T-cell (primary cell): ENCODE data around the gene C22orf15. TPM values are rescaled to one million over a fixed set of nuclear protein-coding genes. Genes with fewer than 3 reads are reported as not detected.

Experiments used
- ATAC-seq, 4 experiments: fragments of 200-7000 bp in 3 of 4; fragments of 150-1000 bp in 1 of 4; cut with Tn5 transposase; replicated peaks in 1 of 4; 1 replicate in 3 of 4; 2 replicates in 1 of 4; pipeline ENCODE4 v1.10.0; 2021; ENCODE audit warnings: moderate library complexity in 3 of 4, mild to moderate bottlenecking in 2 of 4, moderate number of reproducible peaks in 1 of 4
- CTCF ChIA-PET, 2 donors: fragments of 300-600 bp; sonication (Branson Sonifier 250); formaldehyde crosslinking; loops; one replicate each; lab custom pipeline; 2022; ENCODE audit warnings: antibody characterized with exemption in 2 of 2; lab: Charles Lee
- POLR2A ChIA-PET, 2 donors: fragments of 300-600 bp; sonication (Branson Sonifier 250); formaldehyde crosslinking; loops; one replicate each; lab custom pipeline; 2022; ENCODE audit warnings: antibody characterized with exemption in 2 of 2; lab: Charles Lee
- DNase-seq, 35 experiments: peaks; one replicate each; pipeline versions ENCODE4 v3.0.0 to v3.0.0-alpha.2; 2013 to 2023
- H3K27ac ChIP-seq: one replicate; pipeline ENCODE4 v1.5.1; 2013; ENCODE audit warnings: low read length
- H3K27me3 ChIP-seq, 2 experiments: replicated peaks in 1 of 2; 1 replicate in 1 of 2; 2 replicates in 1 of 2; pipeline versions ENCODE4 v1.6.1 to v1.7.0; 2013; ENCODE audit warnings: low read length in 1 of 2, mixed read lengths in 1 of 2; ENCODE audit not compliant: control insufficient read depth in 2 of 2, insufficient read depth in 2 of 2; ENCODE audit errors: extremely low read depth in 1 of 2
- H3K36me3 ChIP-seq, 2 donors: 1 replicate in 1 of 2; 2 replicates in 1 of 2; pipeline versions ENCODE4 v1.6.1 to v1.7.0; 2013; ENCODE audit warnings: low read length in 1 of 2; ENCODE audit not compliant: control insufficient read depth in 2 of 2, insufficient read depth in 1 of 2; ENCODE audit errors: extremely low read depth in 1 of 2
- H3K4me1 ChIP-seq, 2 experiments: 1 replicate in 1 of 2; 2 replicates in 1 of 2; pipeline versions ENCODE4 v1.6.1 to v1.7.0; 2013; ENCODE audit warnings: low read length in 2 of 2, mixed read lengths in 1 of 2; ENCODE audit not compliant: insufficient read depth in 2 of 2, control insufficient read depth in 1 of 2; ENCODE audit errors: extremely low read depth in 1 of 2
- H3K4me3 ChIP-seq, 2 donors: 1 replicate in 1 of 2; 2 replicates in 1 of 2; pipeline versions ENCODE4 v1.5.1 to v1.7.0; 2013; ENCODE audit warnings: mild to moderate bottlenecking in 2 of 2, low read length in 1 of 2, moderate library complexity in 1 of 2; ENCODE audit not compliant: control insufficient read depth in 1 of 2; ENCODE audit errors: extremely low read depth in 1 of 2
- H3K9me3 ChIP-seq: 2 replicates; pipeline ENCODE4 v1.7.0; 2013
- H3K27ac Mint-ChIP-seq, 2 donors: one replicate each; pipeline ENCODE4 v1.8.0; 2020 to 2021; ENCODE audit warnings: mild to moderate bottlenecking in 2 of 2, mixed read lengths in 2 of 2
- H3K27me3 Mint-ChIP-seq, 2 donors: one replicate each; pipeline ENCODE4 v1.8.0; 2021 to 2022; ENCODE audit warnings: mixed read lengths in 2 of 2
- H3K36me3 Mint-ChIP-seq: one replicate; pipeline ENCODE4 v1.8.0; 2021; ENCODE audit warnings: mixed read lengths
- H3K4me1 Mint-ChIP-seq, 3 donors: one replicate each; pipeline ENCODE4 v1.8.0; 2020 to 2022; ENCODE audit warnings: mixed read lengths in 3 of 3, mild to moderate bottlenecking in 1 of 3
- H3K4me3 Mint-ChIP-seq, 3 donors: one replicate each; pipeline ENCODE4 v1.8.0; 2020 to 2022; ENCODE audit warnings: mild to moderate bottlenecking in 3 of 3, mixed read lengths in 3 of 3, moderate library complexity in 3 of 3
- H3K9me3 Mint-ChIP-seq, 3 donors: one replicate each; pipeline ENCODE4 v1.8.0; 2020 to 2022; ENCODE audit warnings: mixed read lengths in 3 of 3
- WGBS: methylation state at CpG from one replicate; pipeline ENCODE4 v1.1.5; 2013; ENCODE audit warnings: missing lambda C conversion rate; ENCODE audit not compliant: insufficient coverage; 5-methylcytosine and 5-hydroxymethylcytosine counted together
- total RNA-seq, 35 experiments: library from RNA in 6 of 35; stranded (reverse) in 6 of 35; fragments of 120-200 nt in 1 of 35; gene quantifications; one replicate each; pipeline versions ENCODE4 v1.2.1 to v1.2.4 and lab custom pipeline; 2013 to 2026

Gene C22orf15
- total RNA-seq, 5 donors from 2014 or later (not counting 1 experiment from before 2014, with no cell fraction given) = 0.58 to 2.2 (median 1.9) TPM

- no peak overlapping the region for H3K27ac Mint-ChIP-seq
- no peaks in the 10 kb centered on the region for H3K27me3 Mint-ChIP-seq
- no peak overlapping the region for H3K27ac ChIP-seq
- DNase-seq (no peak), ATAC-seq (no peak)
- peaks cover 15 to 53% of the 10 kb centered on the region in 2 experiments for H3K4me1 ChIP-seq
- no peaks in the 10 kb centered on the region for H3K9me3 Mint-ChIP-seq
- H3K4me3 ChIP-seq = no peak overlapping the region
- peaks cover 3 to 44% of the 10 kb centered on the region in 2 donors for H3K36me3 ChIP-seq
- H3K36me3 Mint-ChIP-seq = peaks cover 21% of the 10 kb centered on the region
- no peaks in the 10 kb centered on the region for H3K27me3 ChIP-seq
- ChIA-PET CTCF (no interaction called here), POLR2A (no interaction called here)
- H3K9me3 ChIP-seq = no peaks in the 10 kb centered on the region
- H3K4me1 Mint-ChIP-seq = peaks cover 41 to 48% (median 46%) of the 10 kb centered on the region in 3 donors
- no peak overlapping the region for H3K4me3 Mint-ChIP-seq
- WGBS = 92% methylated on average over 2 of the region's 11 CpGs
Observed at GRCh38 chr22:23790819-23791737, 28.3 kb downstream of the C22orf15 start.

- H3K36me3 Mint-ChIP-seq = peaks cover 28% of the 10 kb centered on the region
- Histone ChIP-seq H3K36me3 (peaks cover 3 to 51% of the 10 kb centered on the region in 2 donors), H3K9me3 (no peaks in the 10 kb centered on the region), H3K27ac (no peak overlapping the region), H3K27me3 (no peaks in the 10 kb centered on the region), H3K4me3 (no peak overlapping the region), H3K4me1 (peaks cover 10 to 47% of the 10 kb centered on the region in 2 experiments)
- no peaks in the 10 kb centered on the region for H3K27me3 Mint-ChIP-seq
- no peaks in the 10 kb centered on the region for H3K9me3 Mint-ChIP-seq
- H3K4me1 Mint-ChIP-seq = peaks cover 34 to 41% (median 40%) of the 10 kb centered on the region in 3 donors
- ATAC-seq (no peak), DNase-seq (no peak)
- peak overlapping the region in 1 of 2 donors; percentile 42 for H3K27ac Mint-ChIP-seq
- 88% methylated on average over 21 of the region's 25 CpGs for WGBS
- POLR2A ChIA-PET = interaction anchor here in 1 of 2 donors (0.6 kb wide), 2 partner anchors 22 to 248 kb away, joined by 3 read pairs; no protein-coding TSS in a partner anchor
- CTCF ChIA-PET = no interaction called here
- H3K4me3 Mint-ChIP-seq = no peak overlapping the region
Observed at GRCh38 chr22:23791738-23792645, 29.2 kb downstream of the C22orf15 start.

DNA sequence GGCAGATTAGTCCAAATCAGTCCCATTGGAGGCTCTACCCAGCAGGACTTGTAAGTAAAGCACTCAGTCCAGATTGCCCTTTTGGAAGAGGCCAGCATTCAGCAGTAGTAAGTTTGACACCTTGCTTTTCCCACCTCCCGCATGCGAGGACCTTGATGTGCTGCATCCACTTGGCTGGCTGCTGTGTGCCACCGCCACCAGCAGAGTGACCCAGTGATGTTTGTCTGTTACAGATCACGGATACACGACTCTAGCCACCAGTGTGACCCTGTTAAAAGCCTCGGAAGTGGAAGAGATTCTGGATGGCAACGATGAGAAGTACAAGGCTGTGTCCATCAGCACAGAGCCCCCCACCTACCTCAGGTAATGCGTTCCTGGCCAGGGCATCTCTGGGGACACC lies 30.5 kb downstream of the C22orf15 start:
- ATAC-seq (no peak), DNase-seq (no peak)
- ChIA-PET CTCF (no interaction called here), POLR2A (no interaction called here)
- Mint-ChIP-seq H3K9me3 (no peaks in the 10 kb centered on the region), H3K27ac (no peak overlapping the region), H3K27me3 (no peaks in the 10 kb centered on the region), H3K4me1 (peaks cover 25 to 34% (median 30%) of the 10 kb centered on the region in 3 donors), H3K4me3 (no peak overlapping the region), H3K36me3 (peaks cover 33% of the 10 kb centered on the region)
- Histone ChIP-seq H3K27ac (no peak overlapping the region), H3K4me3 (no peak overlapping the region), H3K36me3 (peaks cover 3 to 58% of the 10 kb centered on the region in 2 donors), H3K27me3 (no peaks in the 10 kb centered on the region), H3K4me1 (peaks cover 3 to 36% of the 10 kb centered on the region in 2 experiments), H3K9me3 (no peaks in the 10 kb centered on the region)
- 95% methylated on average over 5 of the region's 8 CpGs for WGBS

- DNase-seq = no peak
- no peak overlapping the region for H3K27ac Mint-ChIP-seq
- peaks cover 14 to 21% (median 16%) of the 10 kb centered on the region in 3 donors for H3K4me1 Mint-ChIP-seq
- ChIA-PET POLR2A (no interaction called here), CTCF (no interaction called here)
- H3K9me3 Mint-ChIP-seq = no peaks in the 10 kb centered on the region
- Histone ChIP-seq H3K4me1 (peaks cover 3 to 15% of the 10 kb centered on the region in 2 experiments), H3K27ac (no peak overlapping the region), H3K27me3 (no peaks in the 10 kb centered on the region), H3K9me3 (no peaks in the 10 kb centered on the region), H3K4me3 (no peak overlapping the region), H3K36me3 (peaks cover 21 to 67% of the 10 kb centered on the region in 2 donors)
- no peaks in the 10 kb centered on the region for H3K27me3 Mint-ChIP-seq
- WGBS = no CpG with 5 or more reads among the region's 5 CpGs
- peaks cover 46% of the 10 kb centered on the region for H3K36me3 Mint-ChIP-seq
- no peak for ATAC-seq
- H3K4me3 Mint-ChIP-seq = no peak overlapping the region
Observed at GRCh38 chr22:23796461-23796860, 33.7 kb downstream of the C22orf15 start.

DNA sequence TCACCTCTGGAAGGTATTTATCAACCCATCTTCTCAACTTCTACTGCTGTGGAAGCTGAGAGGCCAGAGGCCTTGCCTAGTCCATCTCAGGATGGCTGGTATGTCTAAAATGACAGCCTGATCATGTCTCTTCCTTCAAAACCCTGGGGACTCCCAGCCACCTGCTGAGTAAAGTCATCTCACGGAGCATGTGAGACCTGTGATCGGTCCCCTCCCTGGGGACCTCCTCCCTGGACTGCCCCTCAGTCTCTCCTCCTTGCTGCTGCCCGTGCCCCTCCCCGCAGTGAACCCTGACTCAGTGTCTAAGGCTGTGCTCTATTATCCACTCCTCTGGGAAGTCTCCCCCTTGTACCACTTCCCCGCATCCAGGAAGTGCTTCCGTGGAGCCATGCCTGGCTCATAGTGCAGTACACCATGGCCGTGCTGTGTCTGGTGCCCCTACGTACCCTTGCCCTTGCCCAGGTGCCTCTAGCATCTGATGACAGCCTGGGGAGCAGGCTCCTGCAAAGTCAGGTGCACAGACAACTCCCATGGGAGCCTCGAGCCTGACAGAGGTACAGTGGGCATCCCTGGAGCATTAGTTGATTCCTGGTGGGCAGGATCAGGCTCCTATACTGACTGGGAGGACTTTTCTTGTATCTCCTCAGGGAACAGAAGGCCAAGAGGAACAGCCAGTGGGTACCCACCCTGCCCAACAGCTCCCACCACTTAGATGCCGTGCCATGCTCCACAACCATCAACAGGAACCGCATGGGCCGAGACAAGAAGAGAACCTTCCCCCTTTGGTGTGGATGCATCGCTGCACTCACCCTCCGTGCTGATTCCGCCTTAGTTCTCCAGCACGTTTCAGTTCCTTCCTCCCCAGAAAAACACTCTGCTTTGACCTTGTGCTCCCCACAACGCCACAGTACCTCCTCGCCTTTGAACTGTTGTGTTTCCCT lies 37.8 kb downstream of the C22orf15 start:
- Histone ChIP-seq H3K27me3 (no peaks in the 10 kb centered on the region), H3K4me1 (no peaks in the 10 kb centered on the region), H3K27ac (no peak overlapping the region), H3K9me3 (no peaks in the 10 kb centered on the region), H3K4me3 (no peak overlapping the region), H3K36me3 (peaks cover 33 to 72% of the 10 kb centered on the region in 2 donors)
- CTCF ChIA-PET = no interaction called here
- Mint-ChIP-seq H3K27ac (peak overlapping the region in 1 of 2 donors; percentile 69), H3K4me1 (peaks cover 0 to 10% (median 0%) of the 10 kb centered on the region in 3 donors), H3K4me3 (no peak overlapping the region), H3K36me3 (peaks cover 53% of the 10 kb centered on the region), H3K27me3 (no peaks in the 10 kb centered on the region), H3K9me3 (no peaks in the 10 kb centered on the region)
- POLR2A ChIA-PET = interaction anchor here in 1 of 2 donors (0.6 kb wide), 1 partner anchor 33 kb away, joined by 3 read pairs; no protein-coding TSS in a partner anchor
- peak in 1 of 4 experiments; percentile 40 for ATAC-seq
- DNase-seq = no peak
- WGBS = 94% methylated on average over 17 of the region's 18 CpGs
